SK-MEL-5 (cell line): ENCODE data around the gene TNNT2. TPM values are rescaled to one million over a fixed set of nuclear protein-coding genes. Genes with fewer than 3 reads are reported as not detected.

Experiments
- DNase-seq: peaks from one replicate; pipeline ENCODE4 v3.0.0-alpha.2; 2016; ENCODE audit warnings: low read depth, low spot score
- in situ Hi-C: cut with HindIII; loops from 2 replicates; pipeline ENCODE4 v1.10.0; 2016; ENCODE audit warnings: low sequenced_read_pairs, high pct_unique_total_duplicates, low pct_unique_long_range_greater_than_20kb
- total RNA-seq: library from RNA; depleted of rRNA; stranded (reverse); fragments of >200 nt; shearing (Covaris generic); gene quantifications from 2 replicates; pipeline ENCODE4 v1.2.3, GENCODE V29; 2014

Gene TNNT2
- total RNA-seq, 1 experiment from 2014 or later: not detected

- in situ Hi-C loops: no loop called here
- no peak for DNase-seq
These were observed 47.7 kb downstream of the TNNT2 start for GRCh38 chr1:201329801-201330200.

GRCh38 chr1:201329286-201329685 lies 48.2 kb downstream of the TNNT2 start:
- no peak for DNase-seq

GRCh38 chr1:201328576-201328975 lies 48.9 kb downstream of the TNNT2 start:
- in situ Hi-C loops: no loop called here
- DNase-seq: no peak

More at GRCh38 chr1:201329286-201329685, 48.2 kb downstream of the TNNT2 start:
- in situ Hi-C loops: no loop called here

GRCh38 chr1:201327687-201328240 lies 49.7 kb downstream of the TNNT2 start:
- in situ Hi-C loops: no loop called here

GRCh38 chr1:201326710-201327109 lies 50.8 kb downstream of the TNNT2 start:
- in situ Hi-C loops: no loop called here
- DNase-seq: no peak

More at GRCh38 chr1:201327687-201328240, 49.7 kb downstream of the TNNT2 start:
- DNase-seq: no peak

- in situ Hi-C loops: no loop called here
- no peak for DNase-seq
These were observed 51.8 kb downstream of the TNNT2 start for GRCh38 chr1:201325678-201326060.

- no peak for DNase-seq
- in situ Hi-C loops: no loop called here
These were observed 52.4 kb downstream of the TNNT2 start for GRCh38 chr1:201324821-201325677.

GRCh38 chr1:201324306-201324705 lies 53.2 kb downstream of the TNNT2 start:
- DNase-seq: no peak
- in situ Hi-C loops: no loop called here

GRCh38 chr1:201322653-201323510 lies 54.6 kb downstream of the TNNT2 start:
- DNase-seq: no peak
- in situ Hi-C loops: no loop called here

GRCh38 chr1:201321826-201322390 lies 55.6 kb downstream of the TNNT2 start:
- in situ Hi-C loops: no loop called here

GRCh38 chr1:201320168-201320788 lies 57.2 kb downstream of the TNNT2 start:
- in situ Hi-C loops: no loop called here
- DNase-seq: no peak

More at GRCh38 chr1:201321826-201322390, 55.6 kb downstream of the TNNT2 start:
- no peak for DNase-seq

GRCh38 chr1:201319631-201320030 lies 57.8 kb downstream of the TNNT2 start:
- in situ Hi-C loops: no loop called here
- no peak for DNase-seq

GRCh38 chr1:201318504-201319340 lies 58.8 kb downstream of the TNNT2 start:
- DNase-seq: no peak
- in situ Hi-C loops: no loop called here

GRCh38 chr1:201317551-201317950 lies 59.9 kb downstream of the TNNT2 start:
- no peak for DNase-seq
- in situ Hi-C loops: no loop called here

GRCh38 chr1:201316556-201316955 lies 60.9 kb downstream of the TNNT2 start:
- no peak for DNase-seq
- in situ Hi-C loops: no loop called here

- in situ Hi-C loops: no loop called here
- no peak for DNase-seq
These were observed 64.4 kb downstream of the TNNT2 start for GRCh38 chr1:201313086-201313485.

GRCh38 chr1:201312298-201312697 lies 65.2 kb downstream of the TNNT2 start:
- in situ Hi-C loops: no loop called here
- DNase-seq: peak; percentile 12
